ENCODE results near the gene CYYR1. TPM values are rescaled to one million over a fixed set of nuclear protein-coding genes. Genes with fewer than 3 reads are reported as not detected.

Gene CYYR1
- total and polyA plus RNA-seq, 8 donors = 20.4 to 88.0 (median 75.9) TPM

DNA sequence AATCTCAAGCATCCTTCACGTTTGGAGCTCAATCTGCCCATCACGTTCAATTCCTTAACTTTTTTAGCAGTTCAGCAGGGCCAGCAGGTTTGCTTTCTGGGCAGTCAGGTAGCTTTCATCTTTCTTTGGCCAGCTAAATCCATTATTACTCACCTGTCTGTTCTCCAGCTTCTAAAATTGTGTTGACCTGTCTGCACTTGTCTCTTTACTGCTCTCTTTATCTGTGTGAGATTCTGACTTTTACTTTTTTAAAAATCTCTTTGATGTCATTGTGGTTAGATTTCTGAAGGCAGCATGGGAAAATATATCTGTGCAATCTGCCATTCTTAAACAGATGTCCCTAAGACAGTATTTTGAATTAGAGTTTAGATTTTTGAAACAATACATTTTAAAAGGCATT, 24.9 kb upstream of the CYYR1 start:
- no peak for DNase-seq
- Histone ChIP-seq H3K4me3 (no peak overlapping the region), H3K27ac (no peak overlapping the region), H3K27me3 (no peaks in the 10 kb centered on the region), H3K4me1 (no peaks in the 10 kb centered on the region), H3K36me3 (no peaks in the 10 kb centered on the region), H3K9me3 (no peaks in the 10 kb centered on the region)
- TF ChIP-seq, protein P1, sequence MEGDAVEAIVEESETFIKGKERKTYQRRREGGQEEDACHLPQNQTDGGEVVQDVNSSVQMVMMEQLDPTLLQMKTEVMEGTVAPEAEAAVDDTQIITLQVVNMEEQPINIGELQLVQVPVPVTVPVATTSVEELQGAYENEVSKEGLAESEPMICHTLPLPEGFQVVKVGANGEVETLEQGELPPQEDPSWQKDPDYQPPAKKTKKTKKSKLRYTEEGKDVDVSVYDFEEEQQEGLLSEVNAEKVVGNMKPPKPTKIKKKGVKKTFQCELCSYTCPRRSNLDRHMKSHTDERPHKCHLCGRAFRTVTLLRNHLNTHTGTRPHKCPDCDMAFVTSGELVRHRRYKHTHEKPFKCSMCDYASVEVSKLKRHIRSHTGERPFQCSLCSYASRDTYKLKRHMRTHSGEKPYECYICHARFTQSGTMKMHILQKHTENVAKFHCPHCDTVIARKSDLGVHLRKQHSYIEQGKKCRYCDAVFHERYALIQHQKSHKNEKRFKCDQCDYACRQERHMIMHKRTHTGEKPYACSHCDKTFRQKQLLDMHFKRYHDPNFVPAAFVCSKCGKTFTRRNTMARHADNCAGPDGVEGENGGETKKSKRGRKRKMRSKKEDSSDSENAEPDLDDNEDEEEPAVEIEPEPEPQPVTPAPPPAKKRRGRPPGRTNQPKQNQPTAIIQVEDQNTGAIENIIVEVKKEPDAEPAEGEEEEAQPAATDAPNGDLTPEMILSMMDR (IDR thresholded peaks at IDR 0.05) = no peak
- intact Hi-C loops (cut with DNase I) = no loop called here
- ATAC-seq = no peak

DNA sequence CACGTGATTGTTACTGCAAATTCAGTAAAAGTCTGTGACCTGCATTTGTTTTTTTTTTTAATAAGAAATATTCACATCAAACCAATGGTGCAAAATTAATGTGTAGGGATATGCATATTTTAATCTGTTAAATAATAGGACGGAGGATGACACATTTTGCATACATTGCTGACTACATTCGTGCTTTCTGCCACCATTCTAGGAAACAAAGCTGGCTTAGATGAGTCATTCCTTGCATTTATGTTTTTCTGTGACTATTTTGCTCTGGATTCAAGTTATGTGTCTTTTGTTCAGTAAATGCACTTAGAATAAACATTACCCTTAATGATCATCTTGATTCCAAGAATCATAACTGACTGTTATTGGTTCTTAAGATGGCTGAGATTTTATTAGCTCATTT, 23.9 kb upstream of the CYYR1 start:
- intact Hi-C loops (cut with DNase I) = no loop called here
- Histone ChIP-seq H3K36me3 (no peaks in the 10 kb centered on the region), H3K27me3 (no peaks in the 10 kb centered on the region), H3K4me3 (no peak overlapping the region), H3K4me1 (no peaks in the 10 kb centered on the region), H3K9me3 (no peaks in the 10 kb centered on the region), H3K27ac (no peak overlapping the region)
- TF ChIP-seq, protein P1 (IDR thresholded peaks at IDR 0.05) = no peak
- ATAC-seq = no peak
- no peak for DNase-seq

DNA sequence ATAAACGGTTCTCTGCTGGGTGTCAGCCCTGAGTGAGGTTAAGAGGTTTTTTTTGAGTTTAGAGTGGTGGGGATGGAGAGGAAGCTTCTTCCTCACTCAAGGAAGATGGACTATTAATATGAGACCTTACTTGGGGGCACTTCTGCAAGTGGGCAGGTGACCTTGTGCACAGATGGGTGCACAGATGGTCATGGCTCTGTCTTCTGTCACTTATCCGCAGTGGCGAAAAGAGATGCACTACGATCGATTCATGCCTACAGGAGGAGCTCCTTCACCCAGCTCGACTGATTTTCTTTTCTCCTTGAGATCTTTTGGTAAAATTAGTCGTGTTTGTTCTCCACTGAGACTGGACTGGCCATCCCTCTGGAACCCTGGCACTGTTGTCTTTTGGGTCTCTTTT, 22.9 kb upstream of the CYYR1 start:
- DNase-seq = no peak
- H3K27ac ChIP-seq = no peak overlapping the region
- H3K27me3 ChIP-seq = no peaks in the 10 kb centered on the region
- H3K4me1 ChIP-seq = no peaks in the 10 kb centered on the region
- no peaks in the 10 kb centered on the region for H3K9me3 ChIP-seq
- no peak overlapping the region for H3K4me3 ChIP-seq
- intact Hi-C loops (cut with DNase I) = no loop called here
- H3K36me3 ChIP-seq = no peaks in the 10 kb centered on the region
- ATAC-seq = no peak
- TF ChIP-seq, protein P1 (IDR thresholded peaks at IDR 0.05) = no peak

DNA sequence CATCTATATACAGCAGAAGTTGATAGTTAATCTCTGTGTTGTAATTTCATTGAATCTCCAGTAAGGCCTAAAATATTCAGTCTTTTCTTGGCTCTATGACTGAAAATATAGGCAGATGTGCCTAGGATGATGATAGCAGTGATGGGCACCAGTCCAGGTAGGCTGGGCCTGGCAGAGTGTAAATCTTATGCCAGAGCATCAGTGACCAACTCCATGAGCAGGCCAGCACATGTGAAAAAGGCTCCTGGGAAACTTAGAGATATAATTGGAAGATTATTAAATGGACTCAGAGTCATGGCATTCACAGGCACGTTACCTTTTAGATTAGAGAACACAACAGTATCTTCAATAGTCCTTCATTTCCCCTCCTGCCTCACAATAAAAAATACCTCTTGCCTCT, 20.7 kb upstream of the CYYR1 start:
- TF ChIP-seq, protein P1 (IDR thresholded peaks at IDR 0.05) = no peak
- intact Hi-C loops (cut with DNase I) = no loop called here
- Histone ChIP-seq H3K27me3 (no peaks in the 10 kb centered on the region), H3K9me3 (no peaks in the 10 kb centered on the region), H3K4me1 (no peaks in the 10 kb centered on the region), H3K4me3 (no peak overlapping the region), H3K36me3 (no peaks in the 10 kb centered on the region), H3K27ac (no peak overlapping the region)
- no peak for ATAC-seq
- DNase-seq = no peak

DNA sequence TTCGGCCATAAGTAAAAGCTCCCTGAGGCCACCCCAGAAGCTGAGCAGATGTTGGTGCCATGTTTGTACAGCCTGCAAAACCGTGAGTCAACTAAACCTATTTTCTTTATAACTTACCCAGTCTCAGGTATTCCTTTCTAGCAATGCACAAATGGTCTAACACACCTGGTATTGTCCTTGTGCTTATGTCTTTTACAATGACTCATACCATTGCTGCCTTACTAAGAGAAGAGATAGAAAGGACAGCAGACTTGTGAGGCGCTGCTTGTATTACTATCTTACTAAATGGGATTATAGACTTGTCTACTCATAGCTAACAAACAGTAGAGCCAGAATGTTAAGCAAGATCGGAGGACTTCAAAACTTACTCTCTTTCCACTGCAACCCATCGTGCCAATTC, 18.5 kb upstream of the CYYR1 start:
- H3K4me1 ChIP-seq = no peaks in the 10 kb centered on the region
- H3K36me3 ChIP-seq = no peaks in the 10 kb centered on the region
- DNase-seq = no peak
- TF ChIP-seq, protein P1 (IDR thresholded peaks at IDR 0.05) = no peak
- no peak overlapping the region for H3K4me3 ChIP-seq
- H3K27me3 ChIP-seq = no peaks in the 10 kb centered on the region
- intact Hi-C loops (cut with DNase I) = no loop called here
- no peak for ATAC-seq
- H3K27ac ChIP-seq = no peak overlapping the region
- H3K9me3 ChIP-seq = no peaks in the 10 kb centered on the region
